ENCODE data around the gene APCS.

The APCS gene

DNA sequence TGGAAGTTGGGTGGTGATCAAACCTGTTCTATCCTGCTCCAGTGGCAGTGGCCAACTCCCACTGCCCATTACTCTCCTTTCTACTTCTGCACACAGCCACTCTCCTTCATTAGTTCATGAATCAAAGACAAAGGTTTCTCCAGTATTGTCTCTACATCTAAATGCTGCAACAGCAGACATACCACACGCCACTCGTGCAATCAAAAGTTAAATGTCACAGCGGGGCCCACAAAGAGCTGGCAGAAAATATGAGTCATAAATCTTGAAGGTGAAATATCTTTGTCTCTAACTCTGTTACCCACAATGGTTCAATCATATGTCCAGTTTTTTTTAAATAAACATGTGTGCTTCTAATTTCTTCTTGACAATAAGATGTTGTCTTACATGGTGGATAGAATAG lies 13.3 kb downstream of the APCS start:
- no peaks in the 10 kb centered on the region for H3K27me3 Mint-ChIP-seq
- no peak for DNase-seq
- H3K9me3 Mint-ChIP-seq = no peaks in the 10 kb centered on the region
- CTCF ChIA-PET = no interaction called here
- no peak overlapping the region for H3K27ac Mint-ChIP-seq
- no peak overlapping the region for H3K4me3 Mint-ChIP-seq
- no peaks in the 10 kb centered on the region for H3K36me3 Mint-ChIP-seq
- H3K4me1 Mint-ChIP-seq = no peaks in the 10 kb centered on the region

DNA sequence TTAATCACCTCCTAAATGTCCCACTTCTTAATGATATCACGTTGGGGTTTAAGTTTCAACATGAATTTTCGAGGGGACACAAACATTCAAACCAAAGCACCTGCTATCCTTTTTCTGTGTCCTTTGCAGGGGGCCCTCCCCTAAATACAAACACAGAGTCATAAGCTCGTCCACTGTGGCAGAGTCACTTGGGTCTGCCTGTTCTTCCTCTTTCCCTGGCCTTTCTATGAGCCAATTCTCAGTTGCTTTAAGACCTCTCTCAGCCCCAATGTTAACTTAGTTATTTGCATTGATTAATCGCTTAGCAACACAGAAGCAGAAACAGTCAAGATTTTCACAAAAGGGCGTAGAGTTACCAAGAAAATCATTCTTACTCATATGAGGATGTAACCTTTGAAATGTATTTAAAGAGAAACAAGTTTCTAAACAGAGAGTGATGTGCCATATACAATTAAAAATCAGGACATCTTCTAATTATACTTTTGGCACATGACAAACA lies 14.9 kb downstream of the APCS start:
- DNase-seq = no peak
- Mint-ChIP-seq H3K4me3 (no peak overlapping the region), H3K9me3 (no peaks in the 10 kb centered on the region), H3K36me3 (no peaks in the 10 kb centered on the region), H3K4me1 (no peaks in the 10 kb centered on the region), H3K27ac (no peak overlapping the region), H3K27me3 (no peaks in the 10 kb centered on the region)
- CTCF ChIA-PET = no interaction called here

- Mint-ChIP-seq H3K9me3 (no peaks in the 10 kb centered on the region), H3K36me3 (no peaks in the 10 kb centered on the region), H3K4me3 (no peak overlapping the region), H3K27ac (no peak overlapping the region), H3K27me3 (no peaks in the 10 kb centered on the region), H3K4me1 (no peaks in the 10 kb centered on the region)
- DNase-seq = no peak
- CTCF ChIA-PET = no interaction called here
Observed at GRCh38 chr1:159612211-159612885, 24.7 kb downstream of the APCS start.

DNA sequence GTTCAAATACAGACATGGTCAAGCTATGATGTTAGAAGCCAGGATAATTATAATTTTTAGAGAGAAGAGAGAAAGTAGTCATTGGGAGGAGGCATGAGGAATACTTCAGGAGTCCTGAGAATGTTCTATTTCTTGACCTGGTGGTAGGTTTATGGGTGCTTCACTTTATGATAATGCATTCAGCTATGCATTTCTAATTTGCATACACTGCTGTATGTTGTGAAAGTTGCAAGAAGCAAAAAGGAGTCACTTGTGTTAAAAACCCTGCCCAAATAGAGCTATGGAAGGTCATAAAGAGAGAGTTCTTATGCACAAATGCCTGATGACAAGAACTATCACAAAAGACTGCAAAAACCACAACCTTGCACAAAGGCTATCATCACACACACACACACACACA lies 45.3 kb downstream of the APCS start:
- H3K27me3 Mint-ChIP-seq = peaks cover 4% of the 10 kb centered on the region
- DNase-seq = no peak
- no peaks in the 10 kb centered on the region for H3K9me3 Mint-ChIP-seq
- H3K4me3 Mint-ChIP-seq = no peak overlapping the region
- H3K27ac Mint-ChIP-seq = no peak overlapping the region
- CTCF ChIA-PET = no interaction called here
- H3K36me3 Mint-ChIP-seq = no peaks in the 10 kb centered on the region
- no peaks in the 10 kb centered on the region for H3K4me1 Mint-ChIP-seq
